Measurements from ENCODE around the gene CRLF2. TPM values are rescaled to one million over a fixed set of nuclear protein-coding genes. Genes with fewer than 3 reads are reported as not detected.
"Not testable (repeated sequence)": the region's sequence is repeated elsewhere in the genome, so short reads cannot be mapped to it uniquely, and the experiment has no call there.

The CRLF2 gene, protein sequence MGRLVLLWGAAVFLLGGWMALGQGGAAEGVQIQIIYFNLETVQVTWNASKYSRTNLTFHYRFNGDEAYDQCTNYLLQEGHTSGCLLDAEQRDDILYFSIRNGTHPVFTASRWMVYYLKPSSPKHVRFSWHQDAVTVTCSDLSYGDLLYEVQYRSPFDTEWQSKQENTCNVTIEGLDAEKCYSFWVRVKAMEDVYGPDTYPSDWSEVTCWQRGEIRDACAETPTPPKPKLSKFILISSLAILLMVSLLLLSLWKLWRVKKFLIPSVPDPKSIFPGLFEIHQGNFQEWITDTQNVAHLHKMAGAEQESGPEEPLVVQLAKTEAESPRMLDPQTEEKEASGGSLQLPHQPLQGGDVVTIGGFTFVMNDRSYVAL
- total RNA-seq (2021) (0.76 and 0.78 TPM in 2 replicates), Bru-seq, nascent RNA (percentile 17 among the genes with signal in this experiment), BruChase-seq, experiment 1, labeled RNA remaining after a 2-hour chase (percentile 20 among the genes with signal in this experiment), BruChase-seq, experiment 2, labeled RNA remaining after a 6-hour chase (percentile 19 among the genes with signal in this experiment)
- long read RNA-seq, partial matches to known transcripts: 0 of 2 reads
- long read RNA-seq, other reads (novel, unspliced or antisense): 1 of 2 reads

DNA sequence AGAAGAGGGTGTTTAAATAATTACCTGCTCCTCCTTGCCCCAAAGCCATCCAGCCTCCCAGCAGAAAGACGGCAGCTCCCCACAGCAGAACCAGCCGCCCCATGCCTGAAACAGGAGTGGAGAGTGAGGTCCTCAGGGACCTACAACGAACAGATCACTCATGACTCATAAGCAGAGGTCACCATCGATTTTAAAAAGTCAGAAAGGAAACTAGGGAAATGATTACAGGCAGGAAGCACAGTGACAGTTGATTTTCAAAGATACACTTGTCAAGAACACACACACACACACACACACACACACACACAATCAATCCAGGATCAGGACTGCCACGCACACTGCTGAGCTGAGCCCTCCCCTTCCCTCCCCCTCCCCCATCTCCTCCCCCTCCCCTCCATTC is at the start of gene CRLF2:
TSS of gene CRLF2 (minus strand) at position 118 of the 400 bp plus-strand sequence. CDS start at position 103, 15 bp downstream.
- no peak for TF ChIP-seq EZH2 (IDR thresholded peaks at IDR 0.05; ENCODE audit: low read depth)
- TF ChIP-seq, protein P1, sequence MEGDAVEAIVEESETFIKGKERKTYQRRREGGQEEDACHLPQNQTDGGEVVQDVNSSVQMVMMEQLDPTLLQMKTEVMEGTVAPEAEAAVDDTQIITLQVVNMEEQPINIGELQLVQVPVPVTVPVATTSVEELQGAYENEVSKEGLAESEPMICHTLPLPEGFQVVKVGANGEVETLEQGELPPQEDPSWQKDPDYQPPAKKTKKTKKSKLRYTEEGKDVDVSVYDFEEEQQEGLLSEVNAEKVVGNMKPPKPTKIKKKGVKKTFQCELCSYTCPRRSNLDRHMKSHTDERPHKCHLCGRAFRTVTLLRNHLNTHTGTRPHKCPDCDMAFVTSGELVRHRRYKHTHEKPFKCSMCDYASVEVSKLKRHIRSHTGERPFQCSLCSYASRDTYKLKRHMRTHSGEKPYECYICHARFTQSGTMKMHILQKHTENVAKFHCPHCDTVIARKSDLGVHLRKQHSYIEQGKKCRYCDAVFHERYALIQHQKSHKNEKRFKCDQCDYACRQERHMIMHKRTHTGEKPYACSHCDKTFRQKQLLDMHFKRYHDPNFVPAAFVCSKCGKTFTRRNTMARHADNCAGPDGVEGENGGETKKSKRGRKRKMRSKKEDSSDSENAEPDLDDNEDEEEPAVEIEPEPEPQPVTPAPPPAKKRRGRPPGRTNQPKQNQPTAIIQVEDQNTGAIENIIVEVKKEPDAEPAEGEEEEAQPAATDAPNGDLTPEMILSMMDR (conservative IDR thresholded peaks at IDR 0.05): no peak
- no peaks in the 10 kb centered on the region for H3K79me2 ChIP-seq (ENCODE audit: low read depth)
- H3K9me3 ChIP-seq (ENCODE audit: insufficient read depth, low read depth): no peaks in the 10 kb centered on the region
- H3K36me3 ChIP-seq (ENCODE audit: low read depth): no peaks in the 10 kb centered on the region
- peak within 1 kb of the TSS; percentile 59 for H3K27ac ChIP-seq
- POLR2A ChIA-PET (ENCODE audit: unreplicated experiment): no interaction called here
- no peaks in the 10 kb centered on the region for H3K9me2 ChIP-seq (ENCODE audit: insufficient read depth)
- peak; percentile 37 to 91 for DNase-seq
- peak within 1 kb of the TSS; percentile 18; the same call in 1 of the 2 replicates for H3K4me3 ChIP-seq
- no peak within 1 kb of the TSS for H2AFZ ChIP-seq
- intact Hi-C loops (cut with micrococcal nuclease; ENCODE audit: unreplicated experiment): no loop called here
- peak within 1 kb of the TSS; percentile 44 for H3K4me2 ChIP-seq
- CTCF ChIA-PET: no interaction called here
- no TSS peak for BruUV-seq (replicated peaks)
- no peaks in the 10 kb centered on the region for H4K20me1 ChIP-seq (ENCODE audit: insufficient read depth)
- H3K27me3 ChIP-seq (ENCODE audit: insufficient read depth, low read depth): no peaks in the 10 kb centered on the region
- peaks cover 24% of the 10 kb centered on the region for H3F3A ChIP-seq (ENCODE audit: insufficient read depth, low read depth)
- peaks cover 23% of the 10 kb centered on the region for H3K4me1 ChIP-seq (replicated peaks; ENCODE audit: insufficient read depth)

DNA sequence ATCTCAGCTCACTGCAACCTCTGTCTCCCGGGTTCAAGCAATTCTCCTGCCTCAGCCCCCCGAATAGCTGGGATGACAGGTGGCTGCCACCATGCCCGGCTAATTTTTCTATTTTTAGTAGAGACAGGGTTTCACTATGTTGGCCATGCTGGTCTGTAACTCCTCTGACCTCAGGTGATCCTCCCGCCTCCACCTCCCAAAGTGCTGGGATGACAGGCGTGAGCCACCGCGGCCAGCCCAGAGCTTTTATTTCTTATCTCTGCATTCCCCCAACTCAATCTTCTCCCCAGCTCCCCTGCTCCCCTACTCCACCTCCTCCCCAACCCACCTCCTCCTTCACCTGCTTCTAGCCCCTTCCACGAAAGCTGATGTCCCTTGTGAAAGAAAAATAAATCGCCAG is 49.3 kb upstream of the CRLF2 start:
- H3K27ac ChIP-seq; H4K20me1 ChIP-seq (ENCODE audit: insufficient read depth); H3K9me2 ChIP-seq (ENCODE audit: insufficient read depth); POLR2A ChIA-PET (ENCODE audit: unreplicated experiment); H3K9me3 ChIP-seq (ENCODE audit: insufficient read depth, low read depth); intact Hi-C loops (cut with micrococcal nuclease; ENCODE audit: unreplicated experiment); H3K36me3 ChIP-seq (ENCODE audit: low read depth); H3F3A ChIP-seq (ENCODE audit: insufficient read depth, low read depth); H3K79me2 ChIP-seq (ENCODE audit: low read depth); DNase-seq; CTCF ChIA-PET; H2AFZ ChIP-seq; BruUV-seq (replicated peaks); H3K4me3 ChIP-seq; H3K27me3 ChIP-seq (ENCODE audit: insufficient read depth, low read depth); H3K4me2 ChIP-seq: not testable (repeated sequence)
- peaks cover 17% of the 10 kb centered on the region for H3K4me1 ChIP-seq (replicated peaks; ENCODE audit: insufficient read depth)

DNA sequence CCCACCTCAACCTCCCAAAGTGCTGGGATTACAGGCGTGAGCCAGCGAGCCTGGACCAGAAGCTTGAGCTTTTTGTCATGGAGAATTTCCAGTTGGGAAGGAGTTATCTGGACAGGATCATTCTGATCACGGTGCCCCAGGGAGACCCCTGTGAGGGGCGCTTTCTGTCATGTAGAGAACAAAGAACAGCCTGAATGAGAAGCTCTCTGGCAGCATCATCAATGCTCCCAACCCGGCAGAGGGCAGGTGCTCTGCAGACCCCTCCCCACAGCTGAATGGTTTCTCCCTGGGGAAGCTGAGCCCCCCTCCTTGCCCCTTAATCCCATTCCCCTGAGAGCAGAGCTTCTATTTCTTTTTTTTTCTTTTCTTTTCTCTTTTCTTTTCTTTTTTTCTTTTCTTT is 48.8 kb upstream of the CRLF2 start:
- no peaks in the 10 kb centered on the region for H3K79me2 ChIP-seq (ENCODE audit: low read depth)
- no peak overlapping the region for H3K27ac ChIP-seq
- no peak overlapping the region for H3K4me3 ChIP-seq
- no TSS peak for BruUV-seq (replicated peaks)
- H2AFZ ChIP-seq: no peak overlapping the region
- no peaks in the 10 kb centered on the region for H3K36me3 ChIP-seq (ENCODE audit: low read depth)
- H3K27me3 ChIP-seq (ENCODE audit: insufficient read depth, low read depth): no peaks in the 10 kb centered on the region
- H3F3A ChIP-seq (ENCODE audit: insufficient read depth, low read depth): peaks cover 6% of the 10 kb centered on the region; the same call in 1 of the 2 replicates
- TF ChIP-seq EZH2 (IDR thresholded peaks at IDR 0.05; ENCODE audit: low read depth): no peak
- TF ChIP-seq, protein P1 (conservative IDR thresholded peaks at IDR 0.05): no peak
- POLR2A ChIA-PET (ENCODE audit: unreplicated experiment): no interaction called here
- CTCF ChIA-PET: no interaction called here
- intact Hi-C loops (cut with micrococcal nuclease; ENCODE audit: unreplicated experiment): no loop called here
- no peak overlapping the region for H3K4me2 ChIP-seq
- DNase-seq: no peak
- H3K9me3 ChIP-seq (ENCODE audit: insufficient read depth, low read depth): no peaks in the 10 kb centered on the region
- no peaks in the 10 kb centered on the region for H4K20me1 ChIP-seq (ENCODE audit: insufficient read depth)
- peaks cover 17% of the 10 kb centered on the region for H3K4me1 ChIP-seq (replicated peaks; ENCODE audit: insufficient read depth)
- H3K9me2 ChIP-seq (ENCODE audit: insufficient read depth): no peaks in the 10 kb centered on the region

Data from PC-9 (cell line).